Testis (tissue), 3 donors: ENCODE data around the gene ZNF764. TPM values are rescaled to one million over a fixed set of nuclear protein-coding genes. Genes with fewer than 3 reads are reported as not detected.

Experiments used
- DNase-seq: peaks from one replicate; pipeline ENCODE4 v3.0.0-alpha.2; 2019
- H3K27ac ChIP-seq, 2 donors: fragments of 200-600 bp; sonication (generic); one replicate each; pipeline ENCODE4 v1.5.1; 2019
- H3K27me3 ChIP-seq: fragments of 200-600 bp; sonication (generic); one replicate; pipeline ENCODE4 v1.5.1; 2019
- H3K36me3 ChIP-seq: fragments of 200-600 bp; sonication (generic); one replicate; pipeline ENCODE4 v1.5.1; 2017; ENCODE audit warnings: low read depth; ENCODE audit errors: missing control alignments
- H3K4me1 ChIP-seq: fragments of 200-600 bp; sonication (generic); one replicate; pipeline ENCODE4 v1.5.1; 2019
- H3K4me3 ChIP-seq, 2 donors: fragments of 200-600 bp; sonication (generic); one replicate each; pipeline ENCODE4 v1.5.1; 2017 to 2019
- H3K9me3 ChIP-seq: fragments of 200-600 bp; sonication (generic); one replicate; pipeline ENCODE4 v1.5.1; 2017
- CTCF ChIP-seq, 3 experiments: fragments of 450-650 bp in 2 of 3; fragments of 200-600 bp in 1 of 3; sonication (generic) in 1 of 3; IDR thresholded peaks; one replicate each; pipeline ENCODE4 v1.5.1; 2016 to 2019; ENCODE audit warnings: antibody characterized with exemption in 3 of 3, mild to moderate bottlenecking in 2 of 3, moderate library complexity in 1 of 3
- POLR2A ChIP-seq: fragments of 450-650 bp; IDR thresholded peaks from one replicate; pipeline ENCODE4 v1.6.1; 2017; ENCODE audit warnings: antibody characterized with exemption, mild to moderate bottlenecking, moderate library complexity
- WGBS, 2 donors: methylation state at CpG; one replicate each; pipeline ENCODE4 v1.1.5; 2018; 5-methylcytosine and 5-hydroxymethylcytosine counted together
- intact Hi-C: fragments of 100-400 bp; cut with DNase I; formaldehyde crosslinking; loops from one replicate; pipeline ENCODE4 v1.15.1; 2023; ENCODE audit warnings: low total_unique reads
- polyA plus RNA-seq: library from polyadenylated mRNA; stranded (reverse); fragments of 350-450 nt; fragmentation: Illumina TruSeq; extraction: RNeasy Lipid Tissue Mini Kit (QIAGEN cat#74804); gene quantifications from one replicate; pipeline ENCODE4 v1.2.3, GENCODE V29; 2014; ENCODE audit warnings: low read depth, low replicate concordance; ENCODE audit not compliant: insufficient read depth
- total RNA-seq, 2 donors: library from RNA; depleted of rRNA; stranded (reverse); fragments of >200 nt; gene quantifications; one replicate each; pipeline ENCODE4 v1.2.3, GENCODE V29; 2016

Gene ZNF764
- total and polyA plus RNA-seq, 3 donors from 2014 or later: 11.3 to 23.2 (median 21.9) TPM

GRCh38 chr16:30582611-30583340 lies 24.6 kb upstream of the ZNF764 start:
- no peak for DNase-seq
- H3K4me3 ChIP-seq: no peak overlapping the region
- no peaks in the 10 kb centered on the region for H3K27me3 ChIP-seq
- H3K36me3 ChIP-seq: no peaks in the 10 kb centered on the region
- WGBS, 2 donors: 45 to 84% methylated on average over 32 to 48 of the region's 48 CpGs
- H3K4me1 ChIP-seq: peaks cover 10% of the 10 kb centered on the region
- no peaks in the 10 kb centered on the region for H3K9me3 ChIP-seq
- intact Hi-C loops: no loop called here
- H3K27ac ChIP-seq: no peak overlapping the region
- TF ChIP-seq CTCF (IDR thresholded peaks at IDR 0.05): no peak

- Histone ChIP-seq H3K4me3 (no peak overlapping the region), H3K27ac (no peak overlapping the region), H3K36me3 (no peaks in the 10 kb centered on the region), H3K27me3 (no peaks in the 10 kb centered on the region), H3K4me1 (peaks cover 10% of the 10 kb centered on the region), H3K9me3 (no peaks in the 10 kb centered on the region)
- TF ChIP-seq CTCF (IDR thresholded peaks at IDR 0.05) (no peak), POLR2A (no peak)
- intact Hi-C loops: no loop called here
- WGBS, 2 donors: 70 to 78% methylated on average over 7 of the region's 7 CpGs
- no peak for DNase-seq
Measured at GRCh38 chr16:30581457-30581856, 23.3 kb upstream of the ZNF764 start.

GRCh38 chr16:30574678-30575077 lies 16.5 kb upstream of the ZNF764 start:
- TF ChIP-seq CTCF (IDR thresholded peaks at IDR 0.05) (no peak), POLR2A (no peak)
- no peak for DNase-seq
- Histone ChIP-seq H3K36me3 (no peaks in the 10 kb centered on the region), H3K27ac (no peak overlapping the region), H3K9me3 (no peaks in the 10 kb centered on the region), H3K27me3 (no peaks in the 10 kb centered on the region), H3K4me1 (peaks cover 9% of the 10 kb centered on the region), H3K4me3 (no peak overlapping the region)
- WGBS, 2 donors: 74 to 92% methylated on average over 1 of the region's 1 CpG
- intact Hi-C loops: no loop called here

GRCh38 chr16:30571445-30572322 lies 13.5 kb upstream of the ZNF764 start, which contains the start of gene ZNF688:
ZNF688 (minus strand) TSS chr16:30571714; CDS start chr16:30571629, 85 bp downstream.
- Histone ChIP-seq H3K36me3 (no peaks in the 10 kb centered on the region), H3K27ac (peak within 1 kb of the TSS; percentile 97), H3K9me3 (no peaks in the 10 kb centered on the region), H3K4me1 (peaks cover 9% of the 10 kb centered on the region), H3K4me3 (peak within 1 kb of the TSS; percentile 62 to 80), H3K27me3 (no peaks in the 10 kb centered on the region)
- intact Hi-C loops: no loop called here
- TF ChIP-seq POLR2A (no peak), CTCF (IDR thresholded peaks at IDR 0.05) (peak in 1 of 3 experiments; percentile 28)
- peak; percentile 96 for DNase-seq
- 0% methylated on average over 21 to 50 of the region's 67 CpGs for WGBS, 2 donors
